ENCODE measurements around the gene CLCA1.

DNA sequence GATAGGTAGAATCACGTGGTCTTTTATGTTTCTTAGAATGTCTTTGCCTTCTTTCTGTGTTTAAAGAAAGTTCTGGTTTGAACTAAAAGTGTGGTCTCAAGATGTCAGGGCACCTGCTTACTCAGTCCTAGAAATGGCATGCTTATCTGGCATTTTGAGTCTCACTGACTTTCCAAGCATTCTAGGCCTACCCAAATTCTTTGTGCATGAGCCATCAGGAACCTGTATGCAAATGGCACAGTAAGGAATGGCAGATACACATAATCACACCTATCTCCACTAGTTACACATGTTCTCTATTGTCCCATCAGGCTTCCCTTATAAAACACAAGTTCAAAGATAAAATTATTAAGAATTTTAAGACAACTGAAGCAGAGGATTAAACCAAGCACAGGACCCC, 48.6 kb downstream of the CLCA1 start:
- TF ChIP-seq, protein P1, sequence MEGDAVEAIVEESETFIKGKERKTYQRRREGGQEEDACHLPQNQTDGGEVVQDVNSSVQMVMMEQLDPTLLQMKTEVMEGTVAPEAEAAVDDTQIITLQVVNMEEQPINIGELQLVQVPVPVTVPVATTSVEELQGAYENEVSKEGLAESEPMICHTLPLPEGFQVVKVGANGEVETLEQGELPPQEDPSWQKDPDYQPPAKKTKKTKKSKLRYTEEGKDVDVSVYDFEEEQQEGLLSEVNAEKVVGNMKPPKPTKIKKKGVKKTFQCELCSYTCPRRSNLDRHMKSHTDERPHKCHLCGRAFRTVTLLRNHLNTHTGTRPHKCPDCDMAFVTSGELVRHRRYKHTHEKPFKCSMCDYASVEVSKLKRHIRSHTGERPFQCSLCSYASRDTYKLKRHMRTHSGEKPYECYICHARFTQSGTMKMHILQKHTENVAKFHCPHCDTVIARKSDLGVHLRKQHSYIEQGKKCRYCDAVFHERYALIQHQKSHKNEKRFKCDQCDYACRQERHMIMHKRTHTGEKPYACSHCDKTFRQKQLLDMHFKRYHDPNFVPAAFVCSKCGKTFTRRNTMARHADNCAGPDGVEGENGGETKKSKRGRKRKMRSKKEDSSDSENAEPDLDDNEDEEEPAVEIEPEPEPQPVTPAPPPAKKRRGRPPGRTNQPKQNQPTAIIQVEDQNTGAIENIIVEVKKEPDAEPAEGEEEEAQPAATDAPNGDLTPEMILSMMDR (IDR thresholded peaks at IDR 0.05) = no peak
- TF ChIP-seq POLR2A (IDR thresholded peaks at IDR 0.05) = no peak

Measured in esophagus squamous epithelium (tissue), 4 donors.